NCI-H2029 treated with DMSO at 0.1 percent for 48 hours (cell line): Measurements from ENCODE around the gene EPGN.

Source experiments
- DNase-seq: peaks from one replicate; lab custom pipeline; 2025; lab: John Stamatoyannopoulos, UW

Gene EPGN

DNA sequence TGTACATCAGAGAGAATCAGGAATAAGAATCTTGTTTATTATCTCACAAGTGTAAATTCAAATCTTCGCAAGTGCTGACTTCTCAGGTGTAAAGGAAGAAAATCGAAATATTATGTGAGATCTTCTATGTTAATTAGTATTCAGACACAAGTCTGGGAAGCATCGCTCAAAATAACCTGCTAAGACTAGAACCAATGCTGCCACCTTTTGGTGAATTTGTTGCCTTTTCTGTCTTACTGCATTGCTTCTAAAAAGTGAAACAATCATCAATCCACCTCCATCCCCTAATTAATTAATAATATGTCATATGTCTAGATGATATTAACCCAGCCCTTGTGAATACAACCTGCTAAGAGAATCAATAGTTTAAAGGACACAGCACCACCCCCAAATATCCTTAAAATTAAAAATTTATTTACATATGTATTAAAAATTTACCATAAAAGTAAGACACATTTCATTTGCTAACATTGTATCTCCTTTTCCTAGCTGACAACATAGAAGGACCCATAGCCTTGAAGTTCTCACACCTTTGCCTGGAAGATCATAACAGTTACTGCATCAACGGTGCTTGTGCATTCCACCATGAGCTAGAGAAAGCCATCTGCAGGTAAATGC lies 3.5 kb downstream of the EPGN start:
- DNase-seq, result peak; percentile 26

- no peak for DNase-seq
Measured at GRCh38 chr4:74314329-74314728, 6.1 kb downstream of the EPGN start.

DNA sequence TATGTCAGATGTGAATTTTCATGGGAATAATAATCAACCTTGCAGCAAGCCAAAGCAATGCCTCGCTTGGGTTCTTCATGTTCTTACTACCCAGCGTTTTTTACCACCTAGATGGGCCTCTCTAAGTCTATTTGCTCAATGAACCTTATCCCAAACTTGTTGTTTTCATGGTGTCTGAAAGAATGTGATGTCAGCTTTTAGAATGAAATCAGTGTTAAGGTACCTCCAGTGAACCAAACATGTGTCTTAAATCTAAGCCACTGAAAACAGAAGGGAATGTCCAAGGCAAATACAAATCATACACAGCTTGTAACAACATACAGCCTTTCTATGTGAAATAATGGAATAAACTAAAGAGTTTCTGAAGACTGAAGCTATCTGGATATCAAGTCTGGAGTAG lies 6.7 kb downstream of the EPGN start:
- DNase-seq, result no peak

- DNase-seq, result no peak
Measured at GRCh38 chr4:74315376-74315775, 7.1 kb downstream of the EPGN start.

- no peak for DNase-seq
Measured at GRCh38 chr4:74316397-74316796, 8.1 kb downstream of the EPGN start.

DNA sequence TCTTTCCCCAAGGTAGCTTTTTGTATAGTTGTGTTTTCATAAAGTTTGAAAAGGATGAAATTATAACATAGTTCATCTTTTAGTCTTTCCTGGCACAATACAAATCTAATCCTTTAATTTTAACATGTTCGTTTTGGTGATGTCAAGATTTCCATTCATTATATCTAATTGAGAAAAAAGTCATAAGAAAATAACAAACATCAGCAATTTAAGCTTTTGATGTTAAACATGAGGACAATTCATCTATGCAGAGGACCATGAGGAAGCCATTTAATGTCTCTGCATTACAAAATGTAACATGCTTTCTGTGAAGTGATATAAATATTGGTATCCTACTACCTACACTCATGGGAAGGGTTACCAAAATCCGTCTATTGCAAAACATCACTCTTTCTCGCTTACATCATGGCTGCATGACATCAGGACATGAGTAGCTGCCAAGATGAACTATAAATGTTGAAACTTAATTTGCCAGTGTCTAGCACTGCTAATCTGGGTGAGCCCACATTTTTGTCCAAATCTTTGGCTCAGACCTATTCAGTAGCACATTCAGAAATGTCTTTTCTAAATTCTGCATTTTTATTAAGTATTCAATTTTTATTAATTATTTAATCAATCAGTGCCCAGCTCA lies 9.5 kb downstream of the EPGN start:
- DNase-seq, result no peak

DNA sequence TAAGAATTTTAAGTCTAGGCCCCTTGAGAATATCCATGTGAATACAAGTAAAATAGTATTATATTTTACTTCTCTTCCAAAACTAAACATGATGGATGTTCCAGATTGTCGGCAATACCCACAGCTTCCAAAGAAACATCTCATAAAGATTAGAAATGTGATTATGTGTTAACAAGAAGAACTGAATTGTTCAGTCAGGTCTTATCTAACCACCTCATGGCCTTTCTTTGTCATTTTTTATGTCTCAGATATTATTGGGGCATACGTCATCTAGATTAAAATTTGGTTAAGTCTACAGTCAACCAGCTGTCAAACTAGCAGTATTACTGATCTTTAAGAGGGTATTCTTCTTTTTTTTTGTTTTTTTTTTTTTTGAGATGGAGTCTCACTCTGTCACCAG lies 10.0 kb downstream of the EPGN start:
- DNase-seq, result no peak

DNA sequence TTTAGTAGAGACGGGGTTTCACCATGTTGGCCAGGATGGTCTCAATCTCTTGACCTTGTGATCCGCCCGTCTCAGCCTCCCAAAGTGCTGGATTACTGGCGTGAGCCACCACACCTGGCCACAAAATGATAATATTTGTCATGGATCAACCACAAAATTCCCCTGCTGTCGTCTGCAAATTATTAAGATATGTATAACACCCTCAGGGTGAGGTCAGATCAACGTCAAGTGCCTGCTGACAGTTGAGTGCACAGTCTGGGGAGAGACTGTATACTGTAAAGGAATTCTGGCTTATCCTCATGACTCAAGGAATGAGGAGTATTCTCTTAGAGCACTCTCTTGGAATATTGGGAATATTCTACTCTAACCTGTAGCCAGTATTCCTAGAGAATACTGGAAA lies 11.2 kb downstream of the EPGN start:
- no peak for DNase-seq

DNA sequence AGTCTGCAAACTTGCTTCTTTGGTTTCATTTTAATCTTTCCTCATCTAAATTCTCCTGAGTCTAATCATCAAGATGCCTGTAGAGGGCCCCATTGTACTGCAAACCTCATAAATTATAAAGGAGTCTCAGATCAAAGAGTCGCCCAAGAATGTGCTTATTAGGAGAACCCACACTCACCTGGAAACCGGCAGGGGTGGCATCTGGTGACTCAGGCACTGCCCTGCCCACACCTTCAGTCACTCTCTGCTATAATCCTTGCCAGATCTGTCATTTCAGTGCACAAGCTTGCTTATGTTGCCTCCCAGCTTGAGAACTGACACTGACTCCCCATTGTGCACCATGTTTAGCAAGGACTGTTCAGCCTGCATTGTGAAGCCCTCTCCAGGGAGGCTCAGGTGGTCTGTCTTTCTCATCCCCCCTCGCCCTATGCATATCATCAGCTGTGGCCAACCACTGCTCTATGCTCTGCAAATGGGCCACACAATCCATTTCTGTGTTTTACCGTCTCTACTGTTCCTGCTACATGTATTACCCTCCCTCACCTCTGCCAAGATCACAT lies 12.4 kb downstream of the EPGN start:
- peak; percentile 15 for DNase-seq

DNA sequence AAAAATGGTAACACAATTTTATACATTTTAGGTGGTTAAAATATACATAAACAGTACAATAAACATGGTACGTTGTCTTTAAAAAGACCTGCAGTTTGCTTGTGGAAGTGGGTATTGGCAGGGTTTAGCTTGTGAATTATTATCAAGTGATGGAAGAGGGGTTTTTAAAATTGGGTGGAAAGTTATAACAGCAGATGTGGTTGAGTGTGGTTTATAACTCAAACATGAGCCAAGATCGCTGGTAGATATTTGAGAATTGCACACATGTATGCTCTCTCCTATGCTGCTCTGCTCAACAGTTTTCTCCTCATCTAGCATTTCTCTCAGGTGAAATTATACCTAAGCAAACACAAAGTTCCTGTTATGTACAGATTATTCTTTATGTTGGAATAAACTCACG lies 14.0 kb downstream of the EPGN start:
- DNase-seq, result no peak

- no peak for DNase-seq
Measured at GRCh38 chr4:74323663-74324062, 15.4 kb downstream of the EPGN start.

DNA sequence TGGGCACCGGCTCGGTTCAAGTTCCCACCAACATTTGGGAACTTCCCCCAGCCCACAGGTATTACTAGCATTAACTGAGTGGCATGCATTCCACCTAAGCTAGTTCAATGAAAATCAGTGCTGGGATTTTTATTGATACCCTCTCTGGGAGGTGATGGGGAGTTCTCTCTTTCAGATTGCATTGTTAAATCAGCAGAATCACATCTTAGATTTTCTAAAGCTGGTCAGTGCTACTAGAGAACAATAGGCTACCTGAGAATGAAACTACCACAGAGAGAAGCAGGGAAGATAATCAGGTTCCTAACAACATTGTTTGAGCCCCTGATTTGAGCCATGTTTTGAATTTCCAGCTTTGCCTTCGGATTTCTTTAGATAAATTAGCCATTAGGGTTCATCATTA lies 16.0 kb downstream of the EPGN start:
- DNase-seq, result no peak

GRCh38 chr4:74325886-74326285 lies 17.6 kb downstream of the EPGN start:
- no peak for DNase-seq

- DNase-seq, result no peak
Measured at GRCh38 chr4:74327762-74328161, 19.5 kb downstream of the EPGN start.

GRCh38 chr4:74328501-74328900 lies 20.2 kb downstream of the EPGN start:
- DNase-seq, result no peak

GRCh38 chr4:74329307-74329706 lies 21.0 kb downstream of the EPGN start:
- DNase-seq, result no peak

DNA sequence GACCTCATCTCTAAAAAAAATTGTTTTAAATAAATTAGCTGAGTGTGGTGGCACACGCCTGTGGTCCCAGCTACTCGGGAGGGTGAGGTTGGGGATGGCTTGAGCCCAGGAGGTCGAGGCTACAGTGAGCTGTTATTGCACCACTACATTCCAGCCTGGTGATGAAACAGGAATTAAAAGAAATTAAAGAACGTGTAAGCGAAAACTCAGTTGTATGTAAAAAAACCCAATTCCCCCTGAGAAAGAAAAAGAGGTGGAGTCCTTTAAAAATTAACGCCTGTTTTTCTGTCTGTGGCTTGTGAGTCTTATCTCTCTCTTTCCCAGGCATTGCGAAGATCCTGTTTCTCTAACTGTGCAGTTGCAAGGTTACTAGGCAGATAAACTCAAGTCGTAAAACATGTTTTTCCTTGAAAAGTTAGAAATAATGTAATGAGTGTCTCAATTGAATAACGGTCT lies 22.1 kb downstream of the EPGN start:
- DNase-seq, result no peak

DNA sequence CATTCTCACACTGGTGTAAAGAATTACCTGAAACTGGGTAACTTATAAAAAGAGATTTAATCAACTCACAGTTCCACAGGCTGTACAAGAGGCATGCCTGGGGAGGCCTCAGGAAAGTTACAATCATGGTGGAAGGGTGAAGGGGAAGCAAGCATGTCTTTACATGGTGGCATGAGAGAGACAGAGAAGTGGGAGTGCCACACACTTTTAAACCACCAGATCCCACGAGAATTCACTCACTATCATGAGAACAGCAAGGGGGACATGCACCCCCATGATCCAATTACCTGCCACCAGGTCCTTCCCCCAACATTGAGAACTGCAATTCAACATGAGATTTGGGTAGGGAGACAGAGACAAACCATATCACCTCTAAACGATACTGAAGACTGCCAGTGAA lies 23.0 kb downstream of the EPGN start:
- DNase-seq, result no peak

- DNase-seq, result no peak
Measured at GRCh38 chr4:74331944-74332343, 23.7 kb downstream of the EPGN start.

- DNase-seq, result no peak
Measured at GRCh38 chr4:74334636-74335035, 26.4 kb downstream of the EPGN start.

DNA sequence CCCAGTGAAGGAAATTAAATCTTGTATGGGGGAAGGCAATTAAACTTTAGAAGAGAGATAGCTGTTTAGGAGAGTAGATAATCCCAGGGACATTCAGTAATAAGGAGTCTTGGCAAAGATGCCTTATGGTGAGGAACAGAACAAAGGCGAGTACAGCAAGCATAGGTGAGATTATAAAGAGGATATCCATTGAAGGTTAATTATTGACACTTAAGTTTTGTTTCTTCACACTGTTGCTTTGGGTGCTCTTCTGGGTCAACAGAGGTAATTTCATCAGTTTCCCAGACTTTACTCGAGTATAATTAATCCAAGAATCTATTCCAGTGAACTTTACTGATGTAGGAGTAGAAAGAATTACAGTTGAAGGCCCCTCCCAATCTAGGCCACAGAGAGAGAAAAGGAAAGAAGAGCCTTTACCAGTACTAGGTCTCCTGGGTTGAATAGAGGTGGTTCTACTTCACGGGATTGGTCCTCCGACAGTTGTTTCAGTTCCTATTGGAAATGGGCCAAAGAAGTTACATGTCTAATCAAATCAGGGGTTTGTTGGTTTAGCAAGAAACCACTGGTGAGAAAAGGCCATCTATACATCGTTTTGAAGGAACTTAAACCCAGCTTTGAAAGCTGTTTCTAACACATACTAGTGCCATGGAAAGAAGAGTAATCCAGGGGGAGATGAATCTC lies 27.2 kb downstream of the EPGN start:
- no peak for DNase-seq

GRCh38 chr4:74338792-74339333 lies 30.6 kb downstream of the EPGN start:
- DNase-seq, result no peak

DNA sequence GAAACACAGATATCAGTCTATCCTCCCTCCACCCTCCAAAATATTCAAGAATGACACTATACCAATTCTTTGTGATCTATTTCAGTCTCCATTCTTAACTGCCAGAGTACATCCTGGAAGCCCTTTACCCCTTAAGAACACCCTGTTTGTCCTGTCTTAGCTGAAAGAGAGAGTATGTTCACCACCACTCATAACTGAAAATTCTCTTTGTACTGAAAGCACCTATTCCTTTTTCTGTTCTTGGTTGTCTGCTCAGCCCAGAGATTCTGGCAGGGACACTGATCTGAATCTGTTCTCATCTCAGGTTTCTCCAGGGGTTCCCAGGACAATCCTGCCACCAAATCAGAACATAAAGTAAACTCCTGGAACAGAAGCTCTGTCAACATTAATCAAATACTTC lies 31.2 kb downstream of the EPGN start:
- DNase-seq, result no peak
